ENCODE data around the gene PTPRG.
A peak's percentile ranks its signal among the peaks of the same experiment; 100 is the strongest.

Gene PTPRG

DNA sequence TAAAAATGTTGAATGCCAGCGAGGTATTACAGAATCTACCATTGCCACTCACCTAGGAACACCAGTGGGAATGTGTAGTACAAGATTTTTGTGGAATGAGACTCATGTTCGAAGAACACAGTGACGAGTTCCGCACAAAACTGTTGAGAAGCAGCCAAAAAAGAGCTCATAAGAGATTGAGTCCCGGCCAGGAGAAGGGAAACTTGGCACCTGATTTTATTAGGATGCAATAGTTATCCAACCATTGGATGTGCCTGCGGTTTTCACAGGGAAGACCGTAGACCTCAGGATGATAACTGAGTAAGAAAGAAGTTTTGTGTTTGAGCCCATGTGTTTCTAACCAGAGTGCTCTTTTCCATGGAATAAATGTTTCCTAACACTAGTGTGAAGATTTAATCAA, 88.9 kb downstream of the PTPRG start:
- H3K36me3 ChIP-seq (ENCODE audit: control insufficient read depth, insufficient read depth, low read length) = no peaks in the 10 kb centered on the region
- peaks cover 11% of the 10 kb centered on the region for H3K4me1 ChIP-seq
- H3K4me2 ChIP-seq (ENCODE audit: low read length) = no peak overlapping the region
- peak overlapping the region; percentile 15 for H3K27ac ChIP-seq
- H3K9me3 ChIP-seq (ENCODE audit: control insufficient read depth, low read length) = no peaks in the 10 kb centered on the region
- TF ChIP-seq, protein P1, sequence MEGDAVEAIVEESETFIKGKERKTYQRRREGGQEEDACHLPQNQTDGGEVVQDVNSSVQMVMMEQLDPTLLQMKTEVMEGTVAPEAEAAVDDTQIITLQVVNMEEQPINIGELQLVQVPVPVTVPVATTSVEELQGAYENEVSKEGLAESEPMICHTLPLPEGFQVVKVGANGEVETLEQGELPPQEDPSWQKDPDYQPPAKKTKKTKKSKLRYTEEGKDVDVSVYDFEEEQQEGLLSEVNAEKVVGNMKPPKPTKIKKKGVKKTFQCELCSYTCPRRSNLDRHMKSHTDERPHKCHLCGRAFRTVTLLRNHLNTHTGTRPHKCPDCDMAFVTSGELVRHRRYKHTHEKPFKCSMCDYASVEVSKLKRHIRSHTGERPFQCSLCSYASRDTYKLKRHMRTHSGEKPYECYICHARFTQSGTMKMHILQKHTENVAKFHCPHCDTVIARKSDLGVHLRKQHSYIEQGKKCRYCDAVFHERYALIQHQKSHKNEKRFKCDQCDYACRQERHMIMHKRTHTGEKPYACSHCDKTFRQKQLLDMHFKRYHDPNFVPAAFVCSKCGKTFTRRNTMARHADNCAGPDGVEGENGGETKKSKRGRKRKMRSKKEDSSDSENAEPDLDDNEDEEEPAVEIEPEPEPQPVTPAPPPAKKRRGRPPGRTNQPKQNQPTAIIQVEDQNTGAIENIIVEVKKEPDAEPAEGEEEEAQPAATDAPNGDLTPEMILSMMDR (IDR thresholded peaks at IDR 0.05) = no peak
- H3K9ac ChIP-seq = no peak overlapping the region
- no peaks in the 10 kb centered on the region for H3K27me3 ChIP-seq (ENCODE audit: control insufficient read depth, insufficient read depth, low read length)
- H2AFZ ChIP-seq = no peak overlapping the region
- peaks cover 64% of the 10 kb centered on the region for H3K79me2 ChIP-seq
- H3K4me3 ChIP-seq (ENCODE audit: low read depth, low read length) = no peak overlapping the region

- Histone ChIP-seq H3K27ac (no peak overlapping the region), H3K4me1 (peaks cover 11% of the 10 kb centered on the region), H2AFZ (no peak overlapping the region), H3K79me2 (peaks cover 63% of the 10 kb centered on the region), H3K9ac (no peak overlapping the region), H3K4me3 (ENCODE audit: low read depth, low read length) (no peak overlapping the region), H3K9me3 (ENCODE audit: control insufficient read depth, low read length) (no peaks in the 10 kb centered on the region), H3K36me3 (ENCODE audit: control insufficient read depth, insufficient read depth, low read length) (no peaks in the 10 kb centered on the region), H3K27me3 (ENCODE audit: control insufficient read depth, insufficient read depth, low read length) (no peaks in the 10 kb centered on the region), H3K4me2 (ENCODE audit: low read length) (no peak overlapping the region)
- TF ChIP-seq, protein P1 (IDR thresholded peaks at IDR 0.05) = no peak
These were observed 89.5 kb downstream of the PTPRG start for GRCh38 chr3:61650719-61651410.

GRCh38 chr3:61657689-61658088, 96.3 kb downstream of the PTPRG start:
- Histone ChIP-seq H3K27me3 (ENCODE audit: control insufficient read depth, insufficient read depth, low read length) (no peaks in the 10 kb centered on the region), H3K27ac (no peak overlapping the region), H3K9me3 (ENCODE audit: control insufficient read depth, low read length) (no peaks in the 10 kb centered on the region), H3K79me2 (peaks cover 72% of the 10 kb centered on the region), H3K4me2 (ENCODE audit: low read length) (no peak overlapping the region), H3K4me1 (peaks cover 9% of the 10 kb centered on the region), H3K4me3 (ENCODE audit: low read depth, low read length) (no peak overlapping the region), H2AFZ (no peak overlapping the region), H3K9ac (no peak overlapping the region), H3K36me3 (ENCODE audit: control insufficient read depth, insufficient read depth, low read length) (no peaks in the 10 kb centered on the region)
- TF ChIP-seq, protein P1 (IDR thresholded peaks at IDR 0.05) = no peak

DNA sequence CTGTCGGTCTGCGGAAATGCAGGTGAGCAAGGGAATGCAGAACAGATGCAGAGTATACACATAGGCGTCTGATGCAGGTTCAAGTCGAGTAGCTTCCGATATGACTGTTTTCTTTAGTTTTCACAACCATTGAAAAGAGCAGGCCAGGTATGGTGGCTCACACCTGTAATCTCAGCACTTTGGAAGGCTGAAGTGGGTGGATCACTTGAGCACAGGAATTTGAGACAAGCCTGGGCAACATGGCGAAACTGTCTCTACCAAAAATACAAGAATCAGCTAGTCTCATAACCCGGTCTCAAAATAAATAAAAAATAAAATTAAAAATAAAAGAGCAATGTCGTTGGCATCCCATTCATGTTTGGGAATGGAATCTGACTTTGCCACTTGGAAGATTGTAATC, 101.5 kb downstream of the PTPRG start:
- H2AFZ ChIP-seq = no peak overlapping the region

More for the DNA sequence above, 101.5 kb downstream of the PTPRG start:
- Histone ChIP-seq H3K9ac (no peak overlapping the region), H3K4me1 (peaks cover 14% of the 10 kb centered on the region), H3K27me3 (ENCODE audit: control insufficient read depth, insufficient read depth, low read length) (no peaks in the 10 kb centered on the region), H3K79me2 (peaks cover 64% of the 10 kb centered on the region), H3K36me3 (ENCODE audit: control insufficient read depth, insufficient read depth, low read length) (no peaks in the 10 kb centered on the region), H3K4me3 (ENCODE audit: low read depth, low read length) (no peak overlapping the region), H3K27ac (no peak overlapping the region), H3K4me2 (ENCODE audit: low read length) (no peak overlapping the region), H3K9me3 (ENCODE audit: control insufficient read depth, low read length) (no peaks in the 10 kb centered on the region)
- TF ChIP-seq, protein P1 (IDR thresholded peaks at IDR 0.05) = no peak

All from parathyroid adenoma (tissue), 2 donors.